ENCODE measurements around the gene MT1A. TPM values are rescaled to one million over a fixed set of nuclear protein-coding genes. Genes with fewer than 3 reads are reported as not detected.

Gene MT1A
- total RNA-seq, 1 donor from 2014 or later = not detected

DNA sequence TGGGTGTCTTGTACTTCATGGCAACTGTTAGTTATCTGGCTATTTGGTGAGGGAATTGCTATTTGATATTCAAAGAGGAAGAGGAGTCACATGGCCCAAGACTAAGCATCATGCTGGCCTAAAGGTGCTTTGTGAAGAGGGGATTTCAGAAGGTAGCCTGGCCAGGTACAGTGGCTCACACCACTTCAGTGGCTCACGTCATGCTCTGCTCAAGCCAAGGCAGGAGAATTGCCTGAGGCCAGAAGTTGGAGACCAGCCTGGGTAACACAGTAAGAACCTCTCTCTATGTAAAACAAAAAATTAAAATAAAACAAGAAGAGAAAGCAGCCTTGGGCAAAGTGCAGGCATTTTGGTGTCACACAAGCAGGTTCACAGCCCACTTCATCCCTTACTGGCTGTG lies 6.8 kb downstream of the MT1A start:
- no peak overlapping the region for H3K27ac Mint-ChIP-seq (ENCODE audit: unreplicated experiment)
- no peak for DNase-seq (ENCODE audit: low spot score)
- peaks cover 2% of the 10 kb centered on the region for H3K36me3 Mint-ChIP-seq (ENCODE audit: low read depth)
- no peaks in the 10 kb centered on the region for H3K9me3 Mint-ChIP-seq (ENCODE audit: low read depth)
- H3K27me3 Mint-ChIP-seq (ENCODE audit: low read depth) = peaks cover 57% of the 10 kb centered on the region
- H3K4me3 Mint-ChIP-seq (ENCODE audit: unreplicated experiment) = no peak overlapping the region
- peaks cover 4% of the 10 kb centered on the region for H3K4me1 Mint-ChIP-seq (ENCODE audit: low read depth)
- TF ChIP-seq, protein P1, sequence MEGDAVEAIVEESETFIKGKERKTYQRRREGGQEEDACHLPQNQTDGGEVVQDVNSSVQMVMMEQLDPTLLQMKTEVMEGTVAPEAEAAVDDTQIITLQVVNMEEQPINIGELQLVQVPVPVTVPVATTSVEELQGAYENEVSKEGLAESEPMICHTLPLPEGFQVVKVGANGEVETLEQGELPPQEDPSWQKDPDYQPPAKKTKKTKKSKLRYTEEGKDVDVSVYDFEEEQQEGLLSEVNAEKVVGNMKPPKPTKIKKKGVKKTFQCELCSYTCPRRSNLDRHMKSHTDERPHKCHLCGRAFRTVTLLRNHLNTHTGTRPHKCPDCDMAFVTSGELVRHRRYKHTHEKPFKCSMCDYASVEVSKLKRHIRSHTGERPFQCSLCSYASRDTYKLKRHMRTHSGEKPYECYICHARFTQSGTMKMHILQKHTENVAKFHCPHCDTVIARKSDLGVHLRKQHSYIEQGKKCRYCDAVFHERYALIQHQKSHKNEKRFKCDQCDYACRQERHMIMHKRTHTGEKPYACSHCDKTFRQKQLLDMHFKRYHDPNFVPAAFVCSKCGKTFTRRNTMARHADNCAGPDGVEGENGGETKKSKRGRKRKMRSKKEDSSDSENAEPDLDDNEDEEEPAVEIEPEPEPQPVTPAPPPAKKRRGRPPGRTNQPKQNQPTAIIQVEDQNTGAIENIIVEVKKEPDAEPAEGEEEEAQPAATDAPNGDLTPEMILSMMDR (IDR thresholded peaks at IDR 0.05) = no peak

DNA sequence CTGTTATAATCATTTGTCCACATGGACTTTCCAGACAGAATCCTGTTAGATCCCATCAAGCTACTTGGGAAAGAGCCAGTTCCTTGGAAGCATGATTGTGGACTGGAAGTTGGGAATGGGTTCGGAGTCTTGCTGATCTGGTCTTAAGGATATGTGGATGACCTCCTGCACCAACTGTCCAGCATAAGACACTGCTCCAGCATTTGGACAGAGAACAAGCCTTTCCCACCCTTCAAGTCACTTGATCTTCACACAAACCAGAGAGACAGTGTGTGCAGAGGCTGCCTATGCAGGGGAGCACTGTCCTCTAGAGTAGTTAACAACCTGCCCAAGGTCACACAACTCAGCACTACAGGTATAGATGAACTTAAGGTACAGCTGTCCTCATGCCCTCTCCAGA lies 7.4 kb downstream of the MT1A start:
- TF ChIP-seq, protein P1 (IDR thresholded peaks at IDR 0.05) = no peak
- peaks cover 54% of the 10 kb centered on the region for H3K27me3 Mint-ChIP-seq (ENCODE audit: low read depth)

DNA sequence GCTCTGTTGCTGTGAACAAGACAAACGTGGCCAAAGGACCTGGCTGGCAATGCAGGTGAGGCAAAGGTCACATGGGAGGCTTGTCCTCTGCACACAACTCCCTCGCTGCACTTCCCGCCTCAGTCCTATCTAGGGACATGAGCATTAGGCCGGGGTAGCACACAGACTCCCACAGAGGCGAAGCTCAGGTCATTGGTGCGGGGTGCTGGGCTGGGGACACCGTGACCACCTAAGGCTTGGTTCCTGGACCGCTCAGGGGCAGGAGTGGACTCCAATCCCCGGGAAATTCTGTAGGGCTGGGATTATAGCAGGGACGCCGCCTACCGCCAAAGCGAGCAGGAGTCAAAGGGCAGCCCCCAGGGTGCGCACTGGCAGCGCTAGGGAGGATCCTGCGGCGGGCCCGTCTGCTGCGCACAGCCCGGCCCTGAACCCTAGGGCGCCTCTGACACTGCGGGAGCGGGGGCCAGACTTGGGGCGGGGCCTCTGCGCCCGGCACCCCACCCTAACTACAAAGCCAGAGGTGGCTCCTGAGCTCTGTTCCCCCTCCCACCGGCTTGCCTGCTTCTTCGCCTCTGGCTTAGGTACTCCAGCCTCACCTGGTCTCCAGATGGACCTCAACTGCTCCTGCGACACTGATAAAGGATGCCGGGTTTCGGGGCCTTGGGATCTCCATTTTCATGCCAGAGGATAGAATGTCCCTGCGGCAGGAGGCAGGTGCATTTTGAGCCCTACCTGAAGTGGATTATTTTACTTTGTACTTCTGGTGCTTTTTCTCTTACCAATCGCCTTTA lies 9.4 kb downstream of the MT1A start:
- Mint-ChIP-seq H3K9me3 (ENCODE audit: low read depth) (no peaks in the 10 kb centered on the region), H3K4me3 (ENCODE audit: unreplicated experiment) (no peak overlapping the region), H3K27me3 (ENCODE audit: low read depth) (peaks cover 44% of the 10 kb centered on the region), H3K36me3 (ENCODE audit: low read depth) (no peaks in the 10 kb centered on the region), H3K4me1 (ENCODE audit: low read depth) (peaks cover 4% of the 10 kb centered on the region), H3K27ac (ENCODE audit: unreplicated experiment) (no peak overlapping the region)
- TF ChIP-seq, protein P1 (IDR thresholded peaks at IDR 0.05) = no peak
- DNase-seq (ENCODE audit: low spot score) = no peak

More for the DNA sequence above, 7.4 kb downstream of the MT1A start:
- H3K4me3 Mint-ChIP-seq (ENCODE audit: unreplicated experiment) = no peak overlapping the region
- peaks cover 4% of the 10 kb centered on the region for H3K4me1 Mint-ChIP-seq (ENCODE audit: low read depth)
- no peak overlapping the region for H3K27ac Mint-ChIP-seq (ENCODE audit: unreplicated experiment)
- no peak for DNase-seq (ENCODE audit: low spot score)
- no peaks in the 10 kb centered on the region for H3K9me3 Mint-ChIP-seq (ENCODE audit: low read depth)
- H3K36me3 Mint-ChIP-seq (ENCODE audit: low read depth) = peaks cover 2% of the 10 kb centered on the region

DNA sequence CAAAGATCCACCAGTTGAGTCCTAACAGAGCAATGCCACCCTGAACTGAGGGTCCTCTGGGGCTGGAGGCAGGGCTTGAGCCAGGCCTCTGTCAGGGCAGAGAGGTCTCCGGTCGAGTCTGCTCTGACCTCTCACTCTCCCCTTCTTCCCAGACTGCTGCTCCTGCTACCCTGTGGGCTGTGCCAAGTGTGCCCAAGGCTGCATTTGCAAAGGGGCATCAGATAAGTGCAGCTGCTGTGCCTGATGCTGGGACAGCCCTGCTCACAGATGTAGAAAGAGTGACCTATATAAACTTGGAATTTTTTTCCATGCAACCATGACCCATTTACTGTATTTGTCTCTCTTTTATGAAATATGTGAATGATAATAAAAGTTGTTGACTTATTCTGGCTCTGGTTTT lies 10.8 kb downstream of the MT1A start:
- TF ChIP-seq, protein P1 (IDR thresholded peaks at IDR 0.05) = no peak
- no peaks in the 10 kb centered on the region for H3K36me3 Mint-ChIP-seq (ENCODE audit: low read depth)

DNA sequence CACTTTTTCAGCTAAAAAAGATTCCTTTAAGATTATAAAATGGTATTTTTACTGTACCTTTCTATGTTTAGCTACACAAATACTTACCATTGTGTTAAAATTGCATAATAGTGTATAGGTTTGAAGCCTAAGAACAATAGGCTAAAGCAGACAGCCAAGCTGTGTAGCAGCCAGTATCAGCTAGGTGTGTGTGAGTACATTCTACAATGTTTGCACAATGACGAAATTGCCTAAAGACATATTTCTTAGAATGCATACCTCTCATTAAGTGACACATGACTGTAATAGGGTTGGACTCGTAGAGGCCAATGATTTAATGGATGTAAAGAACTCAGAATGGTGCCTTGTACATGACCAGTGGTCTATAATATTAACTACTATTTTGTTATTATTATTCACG lies 11.4 kb downstream of the MT1A start:
- Mint-ChIP-seq H3K36me3 (ENCODE audit: low read depth) (no peaks in the 10 kb centered on the region), H3K4me1 (ENCODE audit: low read depth) (peaks cover 5% of the 10 kb centered on the region), H3K27ac (ENCODE audit: unreplicated experiment) (no peak overlapping the region), H3K4me3 (ENCODE audit: unreplicated experiment) (no peak overlapping the region), H3K27me3 (ENCODE audit: low read depth) (peaks cover 31% of the 10 kb centered on the region), H3K9me3 (ENCODE audit: low read depth) (no peaks in the 10 kb centered on the region)
- DNase-seq (ENCODE audit: low spot score) = no peak
- TF ChIP-seq, protein P1 (IDR thresholded peaks at IDR 0.05) = no peak

More for the DNA sequence above, 10.8 kb downstream of the MT1A start:
- Mint-ChIP-seq H3K4me3 (ENCODE audit: unreplicated experiment) (no peak overlapping the region), H3K4me1 (ENCODE audit: low read depth) (peaks cover 2% of the 10 kb centered on the region), H3K27me3 (ENCODE audit: low read depth) (peaks cover 36% of the 10 kb centered on the region), H3K27ac (ENCODE audit: unreplicated experiment) (no peak overlapping the region), H3K9me3 (ENCODE audit: low read depth) (no peaks in the 10 kb centered on the region)
- DNase-seq (ENCODE audit: low spot score) = no peak

All from chondrocyte (in vitro differentiated cells).